ENCODE data around the gene PLA2G7.

PLA2G7 gene

DNA sequence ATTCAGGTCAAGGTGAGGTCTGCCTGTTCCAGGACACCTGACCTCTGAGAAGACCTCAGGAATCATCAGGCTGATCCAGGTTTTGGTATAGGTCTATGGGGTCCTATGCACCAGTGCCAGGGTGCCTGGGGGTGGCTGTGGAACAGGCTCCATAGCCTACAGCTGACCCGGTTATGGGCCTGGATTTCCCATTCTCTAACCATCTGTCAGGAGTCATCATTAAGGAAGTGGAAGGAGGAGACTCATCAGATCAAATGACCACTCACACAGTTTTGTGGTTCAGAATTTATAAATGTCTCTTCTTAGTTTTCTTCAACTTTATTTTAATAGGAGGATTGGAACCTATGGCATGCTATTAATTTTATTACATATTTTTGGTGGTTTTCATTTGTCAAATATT is 14.8 kb downstream of the PLA2G7 start:
- Histone ChIP-seq H4K20me1 (ENCODE audit: insufficient read depth, low read length) (no peaks in the 10 kb centered on the region), H3K9ac (ENCODE audit: low read depth, low read length) (no peak overlapping the region), H3K27ac (ENCODE audit: low read length) (no peak overlapping the region), H3K4me2 (ENCODE audit: insufficient read depth, low read length) (no peak overlapping the region), H2AFZ (ENCODE audit: low read depth, low read length) (no peak overlapping the region), H3K79me2 (ENCODE audit: insufficient read depth, low read length) (no peaks in the 10 kb centered on the region), H3K4me3 (ENCODE audit: low read depth in 1 of 2, low read length in 2 of 2) (no peak overlapping the region), H3K4me1 (ENCODE audit: insufficient read depth, low read length) (no peaks in the 10 kb centered on the region), H3K27me3 (ENCODE audit: insufficient read depth, low read length, poor library complexity) (no peaks in the 10 kb centered on the region), H3K9me3 (ENCODE audit: insufficient read depth, low read length, severe bottlenecking) (no peaks in the 10 kb centered on the region), H3K36me3 (ENCODE audit: insufficient read depth, low read length) (no peaks in the 10 kb centered on the region)
- no peak for DNase-seq
- TF ChIP-seq EZH2 (IDR thresholded peaks at IDR 0.05; ENCODE audit: borderline replicate concordance, low read depth, low read length, severe bottlenecking) = no peak
- TF ChIP-seq, protein P1, sequence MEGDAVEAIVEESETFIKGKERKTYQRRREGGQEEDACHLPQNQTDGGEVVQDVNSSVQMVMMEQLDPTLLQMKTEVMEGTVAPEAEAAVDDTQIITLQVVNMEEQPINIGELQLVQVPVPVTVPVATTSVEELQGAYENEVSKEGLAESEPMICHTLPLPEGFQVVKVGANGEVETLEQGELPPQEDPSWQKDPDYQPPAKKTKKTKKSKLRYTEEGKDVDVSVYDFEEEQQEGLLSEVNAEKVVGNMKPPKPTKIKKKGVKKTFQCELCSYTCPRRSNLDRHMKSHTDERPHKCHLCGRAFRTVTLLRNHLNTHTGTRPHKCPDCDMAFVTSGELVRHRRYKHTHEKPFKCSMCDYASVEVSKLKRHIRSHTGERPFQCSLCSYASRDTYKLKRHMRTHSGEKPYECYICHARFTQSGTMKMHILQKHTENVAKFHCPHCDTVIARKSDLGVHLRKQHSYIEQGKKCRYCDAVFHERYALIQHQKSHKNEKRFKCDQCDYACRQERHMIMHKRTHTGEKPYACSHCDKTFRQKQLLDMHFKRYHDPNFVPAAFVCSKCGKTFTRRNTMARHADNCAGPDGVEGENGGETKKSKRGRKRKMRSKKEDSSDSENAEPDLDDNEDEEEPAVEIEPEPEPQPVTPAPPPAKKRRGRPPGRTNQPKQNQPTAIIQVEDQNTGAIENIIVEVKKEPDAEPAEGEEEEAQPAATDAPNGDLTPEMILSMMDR (IDR thresholded peaks at IDR 0.05; ENCODE audit: borderline replicate concordance, extremely low read depth, low read length, poor library complexity, severe bottlenecking) = no peak
- ATAC-seq (ENCODE audit: insufficient read depth, low read depth) = no peak

DNA sequence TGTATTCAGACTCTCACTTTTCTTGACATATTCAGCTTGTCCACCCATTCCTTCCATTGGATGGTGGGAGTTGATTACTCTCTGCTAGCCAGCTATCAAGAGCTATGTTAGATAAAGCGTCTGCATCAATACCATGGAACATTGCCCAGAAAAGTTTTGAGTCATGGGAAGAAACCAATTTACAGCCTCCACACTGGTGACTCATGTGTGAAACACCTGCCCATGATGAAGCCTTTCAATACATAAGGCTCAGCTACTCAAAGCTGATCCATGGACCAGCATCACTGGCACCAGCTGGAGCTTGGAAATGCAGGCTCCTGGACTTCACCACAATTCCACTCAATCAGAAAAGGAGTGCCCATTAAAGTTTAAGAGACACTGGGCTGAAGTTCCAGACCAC is 16.1 kb downstream of the PLA2G7 start:
- H3K4me1 ChIP-seq (ENCODE audit: insufficient read depth, low read length) = no peaks in the 10 kb centered on the region
- DNase-seq (no peak), ATAC-seq (ENCODE audit: insufficient read depth, low read depth) (no peak)
- H3K27me3 ChIP-seq (ENCODE audit: insufficient read depth, low read length, poor library complexity) = no peaks in the 10 kb centered on the region
- no peak overlapping the region for H3K27ac ChIP-seq (ENCODE audit: low read length)
- no peaks in the 10 kb centered on the region for H3K36me3 ChIP-seq (ENCODE audit: insufficient read depth, low read length)
- H2AFZ ChIP-seq (ENCODE audit: low read depth, low read length) = no peak overlapping the region
- no peaks in the 10 kb centered on the region for H4K20me1 ChIP-seq (ENCODE audit: insufficient read depth, low read length)
- no peak overlapping the region for H3K4me2 ChIP-seq (ENCODE audit: insufficient read depth, low read length)
- H3K79me2 ChIP-seq (ENCODE audit: insufficient read depth, low read length) = no peaks in the 10 kb centered on the region
- no peak overlapping the region for H3K4me3 ChIP-seq (ENCODE audit: low read depth in 1 of 2, low read length in 2 of 2)
- no peaks in the 10 kb centered on the region for H3K9me3 ChIP-seq (ENCODE audit: insufficient read depth, low read length, severe bottlenecking)
- no peak for TF ChIP-seq EZH2 (IDR thresholded peaks at IDR 0.05; ENCODE audit: borderline replicate concordance, low read depth, low read length, severe bottlenecking)
- TF ChIP-seq, protein P1 (IDR thresholded peaks at IDR 0.05; ENCODE audit: borderline replicate concordance, extremely low read depth, low read length, poor library complexity, severe bottlenecking) = no peak
- H3K9ac ChIP-seq (ENCODE audit: low read depth, low read length) = no peak overlapping the region

DNA sequence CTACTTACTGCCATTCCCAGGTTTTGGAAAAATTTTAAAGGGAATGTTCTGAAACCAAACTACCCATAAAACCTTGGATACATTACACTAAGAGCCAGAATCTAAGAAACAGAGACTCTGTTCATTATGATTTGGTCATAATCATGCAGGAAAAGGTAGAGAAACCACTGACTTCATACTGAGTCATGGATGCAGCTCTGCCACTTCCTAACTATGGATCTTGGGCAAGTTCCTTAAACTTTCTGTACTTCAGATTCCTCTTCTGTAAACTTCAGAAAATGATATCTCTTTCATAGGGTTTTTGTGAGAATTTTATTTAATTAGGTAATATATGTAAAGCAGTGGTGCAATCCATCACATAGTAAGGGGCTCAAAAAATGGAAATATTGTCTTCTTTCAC is 20.0 kb downstream of the PLA2G7 start:
- no peak for TF ChIP-seq EZH2 (IDR thresholded peaks at IDR 0.05; ENCODE audit: borderline replicate concordance, low read depth, low read length, severe bottlenecking)
- TF ChIP-seq, protein P1 (IDR thresholded peaks at IDR 0.05; ENCODE audit: borderline replicate concordance, extremely low read depth, low read length, poor library complexity, severe bottlenecking) = no peak
- Histone ChIP-seq H3K9ac (ENCODE audit: low read depth, low read length) (no peak overlapping the region), H3K4me3 (ENCODE audit: low read depth in 1 of 2, low read length in 2 of 2) (no peak overlapping the region), H3K79me2 (ENCODE audit: insufficient read depth, low read length) (no peaks in the 10 kb centered on the region), H2AFZ (ENCODE audit: low read depth, low read length) (no peak overlapping the region), H3K4me1 (ENCODE audit: insufficient read depth, low read length) (no peaks in the 10 kb centered on the region), H3K4me2 (ENCODE audit: insufficient read depth, low read length) (no peak overlapping the region), H3K36me3 (ENCODE audit: insufficient read depth, low read length) (no peaks in the 10 kb centered on the region), H3K27ac (ENCODE audit: low read length) (no peak overlapping the region), H3K27me3 (ENCODE audit: insufficient read depth, low read length, poor library complexity) (no peaks in the 10 kb centered on the region), H4K20me1 (ENCODE audit: insufficient read depth, low read length) (no peaks in the 10 kb centered on the region), H3K9me3 (ENCODE audit: insufficient read depth, low read length, severe bottlenecking) (no peaks in the 10 kb centered on the region)
- ATAC-seq (ENCODE audit: insufficient read depth, low read depth) = no peak
- DNase-seq = no peak

DNA sequence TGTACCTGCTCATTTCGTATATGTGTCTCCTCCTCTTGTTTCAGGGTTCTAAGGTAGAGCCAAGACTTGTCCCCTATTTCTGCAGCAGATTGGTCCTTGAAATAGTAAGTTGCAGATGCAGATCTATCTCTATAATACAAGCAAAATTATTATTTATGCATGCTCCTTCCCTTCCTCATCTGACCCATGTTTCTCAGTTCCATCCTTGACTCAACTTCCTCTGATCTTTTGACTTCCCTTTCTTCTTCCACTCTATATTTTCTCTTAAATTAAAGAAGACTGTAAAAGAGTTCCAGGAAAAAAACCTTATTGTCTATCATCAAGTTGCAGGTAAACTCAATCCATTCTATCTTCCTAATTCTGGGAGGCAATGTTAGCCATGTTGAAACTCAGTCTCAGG is 23.7 kb downstream of the PLA2G7 start:
- Histone ChIP-seq H3K4me1 (ENCODE audit: insufficient read depth, low read length) (no peaks in the 10 kb centered on the region), H3K27ac (ENCODE audit: low read length) (no peak overlapping the region), H2AFZ (ENCODE audit: low read depth, low read length) (no peak overlapping the region), H3K9me3 (ENCODE audit: insufficient read depth, low read length, severe bottlenecking) (no peaks in the 10 kb centered on the region), H3K79me2 (ENCODE audit: insufficient read depth, low read length) (no peaks in the 10 kb centered on the region), H3K9ac (ENCODE audit: low read depth, low read length) (no peak overlapping the region), H3K36me3 (ENCODE audit: insufficient read depth, low read length) (no peaks in the 10 kb centered on the region), H3K4me3 (ENCODE audit: low read depth in 1 of 2, low read length in 2 of 2) (no peak overlapping the region), H3K4me2 (ENCODE audit: insufficient read depth, low read length) (no peak overlapping the region), H4K20me1 (ENCODE audit: insufficient read depth, low read length) (no peaks in the 10 kb centered on the region), H3K27me3 (ENCODE audit: insufficient read depth, low read length, poor library complexity) (no peaks in the 10 kb centered on the region)
- no peak for DNase-seq
- TF ChIP-seq, protein P1 (IDR thresholded peaks at IDR 0.05; ENCODE audit: borderline replicate concordance, extremely low read depth, low read length, poor library complexity, severe bottlenecking) = no peak
- no peak for TF ChIP-seq EZH2 (IDR thresholded peaks at IDR 0.05; ENCODE audit: borderline replicate concordance, low read depth, low read length, severe bottlenecking)
- no peak for ATAC-seq (ENCODE audit: insufficient read depth, low read depth)
